HTR-8/SVneo (cell line): ENCODE results near the gene SLC10A3.
"Not testable (repeated sequence)": the region's sequence is repeated elsewhere in the genome, so short reads cannot be mapped to it uniquely, and the experiment has no call there.

Experiments
- DNase-seq: peaks from one replicate; pipeline ENCODE4 v3.0.0; 2011; ENCODE audit warnings: low spot score, mixed read lengths; ENCODE audit not compliant: insufficient read length
- FAIRE-seq: peaks from 2 replicates; lab custom pipeline; 2011; peaks lifted over from hg19 to GRCh38; lab: Jason Lieb, UNC

Gene SLC10A3

GRCh38 chrX:154511761-154512160 lies 21.3 kb upstream of the SLC10A3 start:
- FAIRE-seq, result no peak

GRCh38 chrX:154509455-154509854 lies 19.0 kb upstream of the SLC10A3 start:
- FAIRE-seq (no peak), DNase-seq (no peak)

More at GRCh38 chrX:154511761-154512160, 21.3 kb upstream of the SLC10A3 start:
- DNase-seq, result no peak

- DNase-seq, result no peak
- no peak for FAIRE-seq
These were observed 17.9 kb upstream of the SLC10A3 start for GRCh38 chrX:154508384-154508745.

- FAIRE-seq (no peak), DNase-seq (no peak)
These were observed 17.4 kb upstream of the SLC10A3 start for GRCh38 chrX:154507673-154508383.

GRCh38 chrX:154506483-154507332 lies 16.3 kb upstream of the SLC10A3 start:
- no peak for FAIRE-seq

GRCh38 chrX:154505734-154506133 lies 15.3 kb upstream of the SLC10A3 start:
- FAIRE-seq (no peak), DNase-seq (no peak)

More at GRCh38 chrX:154506483-154507332, 16.3 kb upstream of the SLC10A3 start:
- DNase-seq, result no peak

GRCh38 chrX:154502989-154503388 lies 12.6 kb upstream of the SLC10A3 start:
- DNase-seq, result no peak
- FAIRE-seq, result no peak

GRCh38 chrX:154502098-154502497 lies 11.7 kb upstream of the SLC10A3 start:
- FAIRE-seq, result no peak
- no peak for DNase-seq

- not testable (repeated sequence) for DNase-seq, FAIRE-seq
These were observed 11.0 kb upstream of the SLC10A3 start for GRCh38 chrX:154501423-154501822.

- DNase-seq, FAIRE-seq: not testable (repeated sequence)
These were observed 6.2 kb upstream of the SLC10A3 start for GRCh38 chrX:154496591-154497137.

- FAIRE-seq, result no peak
These were observed 5.1 kb upstream of the SLC10A3 start for GRCh38 chrX:154495472-154495922.

GRCh38 chrX:154494715-154495114 lies 4.3 kb upstream of the SLC10A3 start:
- no peak for DNase-seq
- FAIRE-seq, result no peak

More at GRCh38 chrX:154495472-154495922, 5.1 kb upstream of the SLC10A3 start:
- DNase-seq, result no peak

GRCh38 chrX:154490021-154490413 lies 412 bp downstream of the SLC10A3 start:
- no peak for DNase-seq
- FAIRE-seq, result no peak

GRCh38 chrX:154489182-154489581 lies 1.2 kb downstream of the SLC10A3 start:
- DNase-seq, result no peak
- FAIRE-seq, result no peak

- no peak for FAIRE-seq
- no peak for DNase-seq
These were observed 1.9 kb downstream of the SLC10A3 start for GRCh38 chrX:154488336-154489075.

GRCh38 chrX:154487518-154488290 lies 2.7 kb downstream of the SLC10A3 start:
- DNase-seq, result no peak
- FAIRE-seq, result no peak

- DNase-seq, result peak; percentile 21
- peak; percentile 16 for FAIRE-seq
These were observed 3.8 kb downstream of the SLC10A3 start, which contains the start of gene UBL4A for GRCh38 chrX:154486396-154487207. Gene UBL4A (minus strand): TSS chrX:154486615. CDS start chrX:154486584, 31 bp downstream.

- FAIRE-seq (no peak), DNase-seq (no peak)
These were observed 4.4 kb downstream of the SLC10A3 start for GRCh38 chrX:154486052-154486395.
